ENCODE results near the gene RBFOX2. TPM values are rescaled to one million over a fixed set of nuclear protein-coding genes. Genes with fewer than 3 reads are reported as not detected.
"Not testable (repeated sequence)": the region's sequence is repeated elsewhere in the genome, so short reads cannot be mapped to it uniquely, and the experiment has no call there.

RBFOX2 gene
- total RNA-seq (10 to 100 TPM; 16.3 to 33.7 (median 18.5) TPM), polyA plus RNA-seq (10 to 100 TPM; 12.9 to 13.7 TPM)

DNA sequence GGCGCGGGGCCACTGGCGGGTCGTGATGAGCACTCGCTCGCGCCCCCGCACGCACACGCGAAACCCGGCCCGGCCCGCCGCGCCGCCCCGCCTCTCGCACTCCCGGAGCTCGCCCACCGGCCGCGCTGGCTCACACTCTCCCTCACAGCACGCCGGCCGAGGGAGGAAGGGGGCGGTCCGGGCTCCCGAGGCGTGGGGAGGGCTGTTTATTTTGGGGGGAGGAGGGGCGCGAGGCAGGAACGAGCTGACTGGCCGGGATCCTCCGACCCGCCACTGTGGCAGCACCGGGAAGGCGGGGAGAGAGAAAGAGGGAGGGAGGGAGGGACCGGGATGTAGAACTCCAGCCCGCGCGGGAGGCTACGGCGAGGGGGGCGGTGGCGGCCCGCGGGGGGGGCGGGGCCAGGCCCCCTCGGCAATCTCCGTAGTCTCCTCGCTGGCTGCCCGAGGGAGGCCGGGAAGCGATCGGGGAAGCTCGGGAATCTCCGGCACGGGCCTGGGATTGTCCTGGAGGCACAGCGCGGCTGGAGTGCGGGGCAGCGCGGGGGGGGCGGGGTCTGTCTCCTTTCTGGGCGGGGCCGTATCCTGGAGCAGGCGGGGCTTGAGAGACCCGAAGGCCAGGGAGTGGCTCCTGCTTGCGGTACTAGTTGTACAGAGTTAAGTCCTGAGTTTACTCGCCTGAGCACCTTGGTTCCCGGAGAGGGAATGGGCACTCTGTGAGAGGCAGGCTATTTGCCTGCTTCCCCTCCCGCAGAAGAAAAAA lies at the start of gene RBFOX2:
RBFOX2 (minus strand) TSS at position 179 of the 760 bp plus-strand sequence. CDS start 399 bp downstream, outside the sequence.
- 1% methylated on average over 64 to 74 of the region's 74 CpGs for WGBS, 2 donors
- Histone ChIP-seq H3K4me3 (peak within 1 kb of the TSS; percentile 44 to 72 (median 67)), H3K9me3 (no peaks in the 10 kb centered on the region), H3K27me3 (no peaks in the 10 kb centered on the region), H3K27ac (peak within 1 kb of the TSS; percentile 29 to 79 (median 52)), H3K36me3 (no peaks in the 10 kb centered on the region), H3K4me1 (peaks cover 0 to 9% (median 6%) of the 10 kb centered on the region in 3 donors)
- ATAC-seq = peak; percentile 91 to 96 (median 92)
- no peak for FAIRE-seq
- intact Hi-C loops (cut with DNase I) = no loop called here
- DNase-seq = peak; percentile 96 to 99 (median 98)
- TF ChIP-seq, protein P1, sequence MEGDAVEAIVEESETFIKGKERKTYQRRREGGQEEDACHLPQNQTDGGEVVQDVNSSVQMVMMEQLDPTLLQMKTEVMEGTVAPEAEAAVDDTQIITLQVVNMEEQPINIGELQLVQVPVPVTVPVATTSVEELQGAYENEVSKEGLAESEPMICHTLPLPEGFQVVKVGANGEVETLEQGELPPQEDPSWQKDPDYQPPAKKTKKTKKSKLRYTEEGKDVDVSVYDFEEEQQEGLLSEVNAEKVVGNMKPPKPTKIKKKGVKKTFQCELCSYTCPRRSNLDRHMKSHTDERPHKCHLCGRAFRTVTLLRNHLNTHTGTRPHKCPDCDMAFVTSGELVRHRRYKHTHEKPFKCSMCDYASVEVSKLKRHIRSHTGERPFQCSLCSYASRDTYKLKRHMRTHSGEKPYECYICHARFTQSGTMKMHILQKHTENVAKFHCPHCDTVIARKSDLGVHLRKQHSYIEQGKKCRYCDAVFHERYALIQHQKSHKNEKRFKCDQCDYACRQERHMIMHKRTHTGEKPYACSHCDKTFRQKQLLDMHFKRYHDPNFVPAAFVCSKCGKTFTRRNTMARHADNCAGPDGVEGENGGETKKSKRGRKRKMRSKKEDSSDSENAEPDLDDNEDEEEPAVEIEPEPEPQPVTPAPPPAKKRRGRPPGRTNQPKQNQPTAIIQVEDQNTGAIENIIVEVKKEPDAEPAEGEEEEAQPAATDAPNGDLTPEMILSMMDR (IDR thresholded peaks at IDR 0.05) = no peak

DNA sequence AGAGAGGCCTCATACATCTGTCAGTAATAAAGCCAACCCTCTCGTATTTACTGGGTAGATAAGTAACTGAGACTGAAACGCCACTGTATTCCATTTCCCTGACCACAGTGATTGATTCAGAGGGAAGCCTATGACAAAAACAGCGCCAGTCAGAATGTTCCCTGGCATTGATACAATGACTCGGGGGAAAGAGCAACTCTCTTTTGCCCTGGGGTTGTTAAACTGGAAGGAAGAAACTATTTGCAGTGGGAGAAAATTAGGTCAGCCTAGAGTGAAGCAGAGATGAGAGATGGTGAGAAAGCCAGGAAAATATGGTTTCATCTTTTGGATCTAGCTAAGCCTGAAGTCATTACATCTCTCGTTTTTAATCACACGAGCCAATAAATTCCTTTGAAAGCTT lies 48.6 kb upstream of the RBFOX2 start:
- H3K27ac ChIP-seq = no peak overlapping the region

DNA sequence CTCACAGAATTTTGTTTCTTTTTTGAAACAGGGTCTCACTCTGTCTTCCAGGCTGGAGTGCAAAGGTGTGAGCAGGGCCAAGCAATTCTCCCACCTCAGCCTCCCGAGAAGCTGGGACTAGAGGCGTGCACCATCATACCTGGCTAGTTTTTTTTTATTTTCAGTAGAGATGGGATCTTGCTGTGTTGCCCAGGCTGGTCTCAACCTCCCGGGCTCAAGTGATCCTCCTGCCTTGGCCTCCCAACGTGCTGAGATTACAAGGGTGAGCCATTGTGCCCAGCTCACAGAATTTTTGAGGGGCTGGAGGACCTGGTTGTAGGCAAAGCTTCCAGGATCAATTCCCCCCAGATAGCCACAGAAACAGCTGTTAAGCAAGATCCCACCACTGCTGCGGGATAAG lies 47.1 kb upstream of the RBFOX2 start:
- FAIRE-seq (no peak), ATAC-seq (no peak), DNase-seq (no peak)
- Histone ChIP-seq H3K9me3 (no peaks in the 10 kb centered on the region), H3K4me1 (no peaks in the 10 kb centered on the region), H3K27ac (no peak overlapping the region), H3K27me3 (no peaks in the 10 kb centered on the region), H3K36me3 (no peaks in the 10 kb centered on the region), H3K4me3 (no peak overlapping the region)
- 88 to 92% methylated on average over 5 of the region's 5 CpGs for WGBS, 2 donors
- intact Hi-C loops (cut with DNase I) = no loop called here
- TF ChIP-seq, protein P1 (IDR thresholded peaks at IDR 0.05) = no peak

More for the DNA sequence above, 48.6 kb upstream of the RBFOX2 start:
- Histone ChIP-seq H3K4me1 (no peaks in the 10 kb centered on the region), H3K4me3 (no peak overlapping the region), H3K9me3 (no peaks in the 10 kb centered on the region), H3K27me3 (no peaks in the 10 kb centered on the region), H3K36me3 (no peaks in the 10 kb centered on the region)
- DNase-seq = no peak
- peak in 2 of 4 donors; percentile 58 to 62 for ATAC-seq
- no peak for FAIRE-seq
- 42 to 45% methylated on average over 6 of the region's 6 CpGs for WGBS, 2 donors
- TF ChIP-seq, protein P1 (IDR thresholded peaks at IDR 0.05) = no peak
- intact Hi-C loops (cut with DNase I) = no loop called here

DNA sequence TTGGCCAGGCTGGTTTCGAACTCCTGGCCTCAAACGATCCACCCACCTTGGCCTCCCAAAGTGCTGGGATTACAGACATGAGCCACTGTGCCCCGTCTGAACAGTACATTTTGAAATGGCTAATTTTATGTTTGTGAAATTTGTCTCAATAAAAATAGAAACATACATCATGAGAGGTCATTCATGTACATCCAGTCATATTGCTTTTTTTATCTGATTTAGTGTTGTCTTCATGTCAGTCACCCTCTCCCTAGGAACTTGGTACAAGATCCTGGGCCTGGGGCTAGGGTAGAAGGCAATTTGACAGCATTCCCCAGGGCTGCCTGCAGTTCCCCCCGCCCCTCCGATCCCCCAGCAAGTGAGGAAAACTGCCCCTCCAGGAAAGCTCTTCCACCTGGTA lies 46.6 kb upstream of the RBFOX2 start:
- FAIRE-seq (no peak), DNase-seq (no peak), ATAC-seq (no peak)
- Histone ChIP-seq H3K9me3 (no peaks in the 10 kb centered on the region), H3K36me3 (no peaks in the 10 kb centered on the region), H3K27me3 (no peaks in the 10 kb centered on the region), H3K4me3 (no peak overlapping the region), H3K27ac (no peak overlapping the region), H3K4me1 (no peaks in the 10 kb centered on the region)
- 84 to 91% methylated on average over 5 of the region's 5 CpGs for WGBS, 2 donors
- intact Hi-C loops (cut with DNase I) = no loop called here
- TF ChIP-seq, protein P1 (IDR thresholded peaks at IDR 0.05) = no peak

GRCh38 chr22:36073476-36073875 lies 44.9 kb upstream of the RBFOX2 start:
- H3K27me3 ChIP-seq = no peaks in the 10 kb centered on the region

GRCh38 chr22:36070645-36071044 lies 42.0 kb upstream of the RBFOX2 start:
- H3K4me1 ChIP-seq; H3K36me3 ChIP-seq; H3K27me3 ChIP-seq; H3K27ac ChIP-seq; H3K4me3 ChIP-seq; DNase-seq; intact Hi-C loops (cut with DNase I); FAIRE-seq; H3K9me3 ChIP-seq; ATAC-seq: not testable (repeated sequence)
- WGBS, 2 donors = 95 to 98% methylated on average over 2 of the region's 2 CpGs

More at GRCh38 chr22:36073476-36073875, 44.9 kb upstream of the RBFOX2 start:
- ATAC-seq (no peak), DNase-seq (no peak), FAIRE-seq (no peak)
- Histone ChIP-seq H3K9me3 (no peaks in the 10 kb centered on the region), H3K4me3 (no peak overlapping the region), H3K27ac (no peak overlapping the region), H3K36me3 (no peaks in the 10 kb centered on the region), H3K4me1 (no peaks in the 10 kb centered on the region)
- intact Hi-C loops (cut with DNase I) = no loop called here
- TF ChIP-seq, protein P1 (IDR thresholded peaks at IDR 0.05) = no peak
- WGBS, 2 donors = 92 to 100% methylated on average over 1 of the region's 1 CpG

Data from pancreas (tissue), 10 donors.